HG02763 (cell line): Measurements from ENCODE around the gene IGF2BP1.
"Not testable (repeated sequence)": the region's sequence is repeated elsewhere in the genome, so short reads cannot be mapped to it uniquely, and the experiment has no call there.

Source experiments
- ATAC-seq: cut with Tn5 transposase; IDR thresholded peaks from one replicate; pipeline ENCODE4 v1.9.1; 2021; ENCODE audit warnings: mild to moderate bottlenecking, moderate library complexity; ENCODE audit not compliant: unreplicated experiment

Gene IGF2BP1

DNA sequence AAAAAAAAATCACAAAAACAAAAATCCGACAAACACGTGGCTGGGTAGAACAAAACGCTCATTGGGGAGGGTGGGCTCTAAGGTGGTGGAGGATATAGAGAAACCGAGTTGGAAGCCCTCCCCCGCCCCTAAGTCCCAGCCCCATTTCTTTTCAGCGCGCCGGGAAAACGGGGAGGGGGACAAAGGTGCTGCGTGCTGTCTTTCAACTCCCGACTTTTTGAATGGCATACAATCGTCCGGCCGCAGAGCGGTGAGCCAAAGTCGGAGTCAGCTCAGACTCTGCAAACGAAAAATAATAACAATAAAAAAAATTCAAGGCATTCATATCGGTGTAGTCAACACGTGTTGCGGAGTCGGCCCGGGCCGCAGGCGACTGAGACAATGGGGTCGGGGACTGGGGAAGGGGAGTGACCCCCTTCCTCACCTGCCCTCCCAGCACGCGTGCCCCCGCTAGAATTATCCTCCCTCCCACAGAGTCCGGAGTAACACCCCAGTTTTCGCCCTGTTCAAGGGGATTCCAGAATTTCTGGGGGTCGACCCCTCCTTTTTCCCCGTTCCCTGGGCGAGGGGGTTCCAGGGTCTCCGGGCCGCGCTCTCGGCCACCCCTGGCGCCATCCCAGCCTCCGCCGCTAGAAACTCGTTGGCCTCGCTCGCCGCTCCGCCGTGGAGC is 1.7 kb upstream of the IGF2BP1 start:
- no peak for ATAC-seq

DNA sequence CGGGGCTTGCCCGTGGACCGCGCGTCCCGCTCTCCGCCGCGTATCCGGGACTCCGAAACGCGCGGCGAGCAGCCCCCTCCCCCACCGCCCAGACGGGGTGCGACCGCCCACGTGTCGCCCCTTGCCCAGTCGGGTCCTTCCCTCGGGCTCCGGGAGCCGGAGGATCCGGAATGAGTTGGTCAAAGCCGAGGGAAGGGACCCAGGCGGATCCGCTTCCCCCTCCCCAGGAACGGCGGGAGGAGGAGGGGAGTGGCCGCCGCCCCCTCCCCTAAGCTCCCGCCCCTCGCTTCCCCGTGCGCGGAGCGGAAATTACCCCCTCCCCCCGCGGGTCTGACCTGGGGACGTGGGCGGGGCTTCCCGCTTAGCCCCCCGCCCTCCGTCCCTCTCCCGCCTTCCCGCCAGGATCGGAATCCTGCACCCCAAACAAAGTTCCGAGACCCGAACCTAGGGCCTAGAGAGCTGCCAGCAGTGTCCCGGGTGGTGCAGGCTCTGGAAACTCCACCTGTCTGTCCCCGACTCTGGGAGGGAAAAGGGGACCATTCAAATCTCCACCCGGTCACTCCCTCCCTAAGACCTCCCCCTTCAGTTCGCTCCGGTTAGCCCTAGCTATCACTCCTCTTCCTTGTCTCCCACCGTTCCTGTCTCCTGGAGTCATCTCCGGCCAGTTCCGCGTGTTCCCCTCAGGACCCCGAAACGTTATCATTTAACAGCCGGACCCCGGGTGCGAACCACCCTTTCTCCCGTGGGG is 1.0 kb upstream of the IGF2BP1 start:
- no peak for ATAC-seq

DNA sequence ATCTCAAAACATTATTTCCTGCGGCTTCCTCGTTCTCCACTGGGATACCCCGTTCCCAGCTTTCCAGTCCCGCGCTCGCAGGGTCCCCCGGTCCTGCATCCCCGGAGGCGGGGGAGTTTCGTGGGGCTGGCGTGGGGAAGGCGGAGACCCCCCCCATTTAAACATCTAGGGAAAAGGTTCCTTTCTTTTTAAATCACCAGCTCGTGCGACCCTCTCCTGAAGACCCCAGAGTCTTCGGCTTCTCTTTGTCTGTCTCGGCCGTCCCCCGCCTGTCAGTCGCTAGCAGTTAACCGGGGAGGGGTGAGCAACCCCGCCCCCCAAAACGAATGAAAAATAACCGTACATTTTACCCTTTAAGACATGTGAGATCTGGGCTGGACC is 473 bp upstream of the IGF2BP1 start:
- ATAC-seq: no peak

DNA sequence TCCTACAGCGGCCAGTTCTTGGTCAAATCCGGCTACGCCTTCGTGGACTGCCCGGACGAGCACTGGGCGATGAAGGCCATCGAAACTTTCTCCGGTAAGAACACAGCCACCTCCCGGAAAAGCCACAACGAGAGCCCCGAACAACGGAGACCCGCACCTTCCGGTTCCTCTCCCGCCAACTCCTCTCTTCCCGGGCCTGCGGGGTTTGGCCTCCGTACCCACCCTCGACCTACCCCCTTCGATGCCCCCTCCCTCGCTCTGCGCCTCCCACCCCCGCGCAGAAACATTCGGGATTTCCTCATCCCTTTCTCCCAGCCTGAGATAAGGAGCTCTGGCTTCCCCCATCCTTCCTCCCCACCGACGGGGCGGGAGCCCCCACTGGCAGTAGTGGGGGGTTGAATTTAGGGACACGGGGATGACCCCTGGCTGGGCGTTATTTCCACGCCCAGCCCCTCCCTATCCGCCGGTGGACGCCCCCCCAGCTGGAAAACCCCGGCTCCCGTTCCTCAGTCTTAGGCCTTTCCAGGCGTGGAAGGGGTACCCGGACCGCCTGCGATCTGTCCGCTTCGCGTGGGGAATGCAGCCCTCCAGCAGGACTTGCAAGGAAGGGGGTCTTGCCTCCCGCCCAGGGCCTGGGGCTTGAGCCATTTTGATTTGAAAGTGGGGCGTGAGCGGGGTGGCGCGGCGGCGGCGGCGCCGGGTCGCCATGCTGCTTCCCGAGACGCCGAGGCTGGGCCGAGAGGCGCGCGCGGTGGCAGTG is 822 bp downstream of the IGF2BP1 start:
- ATAC-seq: no peak

DNA sequence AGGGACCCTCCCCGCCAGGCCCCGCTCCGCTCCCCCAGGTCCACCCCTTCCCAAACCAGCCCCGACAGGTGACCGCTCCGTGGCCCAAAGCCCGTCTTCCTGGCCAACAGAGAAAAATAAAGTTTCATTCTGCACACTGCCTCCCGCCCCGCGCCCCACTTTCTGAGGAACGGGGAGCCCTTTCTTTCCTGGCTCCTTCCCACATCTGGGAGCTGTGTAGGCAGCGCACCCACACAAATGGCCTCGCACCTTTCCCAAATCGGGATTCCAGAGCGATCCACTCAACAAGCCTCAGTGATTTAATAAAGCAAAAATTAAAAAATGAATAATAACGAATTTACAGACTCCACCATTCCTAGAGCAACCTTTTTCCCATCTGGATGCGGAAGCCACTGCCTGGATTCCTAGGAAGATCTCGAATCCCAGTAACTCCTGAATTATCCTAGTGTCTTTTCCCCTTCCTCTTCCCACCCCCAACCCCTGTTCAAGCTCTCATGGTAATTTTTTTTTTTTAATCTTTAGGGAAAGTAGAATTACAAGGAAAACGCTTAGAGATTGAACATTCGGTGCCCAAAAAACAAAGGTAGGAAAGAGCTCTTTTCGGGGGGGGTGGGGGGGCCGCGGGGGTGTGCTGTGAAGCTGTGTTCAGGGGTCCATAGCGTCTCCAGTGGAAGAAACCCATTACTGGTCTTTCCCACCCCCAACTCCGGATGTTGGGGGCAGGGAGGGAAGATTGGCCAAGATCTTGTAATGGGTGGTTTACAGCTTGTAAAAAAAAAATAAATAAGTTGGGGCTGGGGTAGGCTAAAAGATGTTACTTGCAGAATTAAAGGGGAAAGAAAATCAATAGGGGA is 1.6 kb downstream of the IGF2BP1 start:
- no peak for ATAC-seq

DNA sequence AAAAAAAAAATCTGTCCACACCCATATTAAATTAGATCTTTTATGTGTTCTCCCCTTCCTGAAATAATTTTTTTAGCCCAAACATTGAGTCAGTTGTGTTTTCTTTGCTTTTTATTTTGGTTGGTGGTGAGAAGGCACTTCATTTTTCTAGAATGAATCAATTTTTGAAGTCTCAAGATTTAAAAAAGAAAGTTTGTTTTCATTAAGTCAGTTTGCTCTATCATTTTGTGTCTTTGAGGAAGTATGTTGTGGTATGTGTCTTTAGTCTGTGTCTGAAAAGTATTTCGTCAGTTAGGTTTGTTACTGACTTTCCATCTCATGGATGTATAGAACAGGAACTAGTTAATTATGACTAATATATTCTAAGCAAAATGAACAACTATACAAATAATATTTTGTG is 3.8 kb downstream of the IGF2BP1 start:
- ATAC-seq: no peak

DNA sequence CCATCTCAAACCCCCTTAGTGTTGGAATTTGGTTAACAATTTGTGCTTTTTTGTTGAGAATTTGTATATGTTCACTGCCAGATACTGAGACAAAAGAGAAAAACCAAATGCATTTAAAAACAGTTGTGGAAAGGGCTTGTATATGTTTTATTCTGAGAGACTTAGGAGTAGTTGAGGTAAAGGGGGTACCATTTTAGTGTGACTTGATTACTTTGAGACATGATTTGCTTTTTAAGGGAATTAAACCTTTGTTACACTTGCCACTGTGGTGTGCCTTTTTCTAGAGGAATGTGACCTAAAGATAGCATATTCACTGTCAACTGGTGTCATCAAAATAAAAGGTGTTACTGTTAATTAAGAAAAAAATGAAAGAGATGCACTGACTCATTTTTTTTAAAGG is 4.5 kb downstream of the IGF2BP1 start:
- no peak for ATAC-seq

DNA sequence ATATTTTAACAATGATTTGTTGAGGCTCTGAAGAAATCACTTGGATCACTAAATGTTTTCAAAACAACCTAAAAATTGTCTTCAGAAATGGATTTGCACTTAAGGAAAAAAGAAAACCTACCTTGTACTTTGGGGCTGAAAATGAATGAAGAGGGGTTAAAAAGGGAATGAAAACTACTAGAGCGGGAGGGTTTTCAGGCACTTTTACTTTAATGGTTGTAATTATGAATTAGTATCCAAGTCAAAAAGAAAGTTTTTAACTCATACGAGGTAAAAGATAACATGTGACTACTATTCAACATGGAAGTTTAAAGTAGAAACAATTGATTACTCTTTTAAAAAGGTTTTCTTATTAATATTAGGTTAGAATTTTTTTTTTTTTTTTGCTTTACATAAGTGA is 5.1 kb downstream of the IGF2BP1 start:
- no peak for ATAC-seq

DNA sequence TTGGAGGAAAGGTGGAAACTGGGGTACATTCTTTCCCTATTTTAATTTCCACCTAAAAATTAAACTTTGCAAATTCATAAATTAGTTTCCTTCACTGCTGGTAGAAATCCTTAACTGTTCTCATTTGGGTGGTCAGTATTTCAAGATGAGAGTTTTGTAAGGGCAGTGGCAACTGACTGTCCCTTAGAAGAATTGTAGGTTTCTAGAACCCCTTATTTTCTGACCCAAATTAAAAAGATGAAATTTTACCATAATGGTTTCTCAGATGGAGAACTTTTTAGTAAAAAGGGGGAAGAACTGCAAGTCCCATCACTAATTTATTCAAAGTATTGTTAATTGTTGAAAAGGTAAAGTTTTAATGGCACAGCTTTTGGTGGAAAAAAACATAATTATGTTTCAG is 5.6 kb downstream of the IGF2BP1 start:
- ATAC-seq: no peak

DNA sequence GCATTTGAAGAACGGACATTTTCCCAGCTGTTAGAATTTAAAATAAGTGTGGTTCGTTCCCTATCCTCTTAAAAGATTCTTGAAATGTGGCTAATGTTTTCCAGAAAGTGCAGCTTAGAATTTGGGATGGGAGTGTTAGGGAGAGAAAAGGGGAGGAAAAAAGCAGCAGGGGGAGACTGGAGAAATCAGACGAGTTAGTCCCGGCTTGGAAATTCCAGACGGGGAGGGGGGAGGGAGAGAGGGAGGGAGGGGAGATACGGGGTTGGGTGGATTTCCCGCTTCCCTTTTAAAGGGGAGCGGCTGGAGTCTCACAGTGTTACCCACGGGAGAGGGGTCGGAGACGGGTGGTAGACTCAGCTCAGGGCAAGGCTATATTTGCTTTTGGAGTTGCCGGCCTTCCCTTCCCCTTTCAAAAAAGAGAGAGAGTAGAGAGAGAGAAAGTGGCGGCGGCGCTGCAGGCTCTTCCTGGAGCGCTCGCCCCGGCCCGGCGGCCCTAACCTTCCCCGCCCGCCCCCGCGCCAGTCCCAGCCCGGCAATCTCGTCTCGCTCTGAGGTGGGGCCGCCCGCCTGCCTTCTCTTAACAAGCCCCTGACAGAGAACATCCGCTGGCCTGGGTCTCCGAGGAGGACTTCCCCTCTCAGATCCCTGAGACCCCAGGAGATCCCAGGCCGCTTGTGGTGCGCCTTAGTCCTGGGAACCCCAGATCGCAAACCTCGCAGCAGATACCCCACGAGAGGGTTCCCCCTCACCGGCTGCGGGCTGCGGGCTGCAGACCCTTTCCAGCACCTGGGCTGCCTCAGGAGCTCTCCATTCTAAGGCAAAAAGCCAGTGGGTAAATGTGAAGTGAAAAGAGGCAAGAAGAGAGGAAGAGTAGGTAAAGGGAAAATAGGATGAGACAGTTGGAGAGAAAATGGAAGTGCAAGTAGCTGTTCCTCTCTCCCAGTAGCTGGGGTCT is 6.6 kb downstream of the IGF2BP1 start:
- ATAC-seq: no peak

DNA sequence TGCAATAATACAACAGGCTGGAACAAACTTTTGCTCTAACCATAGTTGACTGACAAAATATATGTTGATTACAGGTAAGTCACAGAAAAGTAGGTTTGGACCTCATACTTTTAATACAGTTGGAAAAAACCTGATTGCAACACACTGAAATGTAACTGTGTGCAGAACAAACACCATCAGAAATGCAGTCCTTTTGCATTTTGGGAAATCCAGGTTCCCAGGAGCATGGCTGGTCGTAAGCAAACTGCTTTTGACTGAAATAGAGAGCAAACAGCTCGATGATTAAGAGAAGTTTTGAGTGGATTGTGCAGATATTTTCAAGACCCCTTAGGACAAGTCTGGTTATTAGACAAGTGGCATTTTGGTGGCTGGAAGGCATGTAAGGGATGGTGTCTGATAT is 8.0 kb downstream of the IGF2BP1 start:
- ATAC-seq: no peak

DNA sequence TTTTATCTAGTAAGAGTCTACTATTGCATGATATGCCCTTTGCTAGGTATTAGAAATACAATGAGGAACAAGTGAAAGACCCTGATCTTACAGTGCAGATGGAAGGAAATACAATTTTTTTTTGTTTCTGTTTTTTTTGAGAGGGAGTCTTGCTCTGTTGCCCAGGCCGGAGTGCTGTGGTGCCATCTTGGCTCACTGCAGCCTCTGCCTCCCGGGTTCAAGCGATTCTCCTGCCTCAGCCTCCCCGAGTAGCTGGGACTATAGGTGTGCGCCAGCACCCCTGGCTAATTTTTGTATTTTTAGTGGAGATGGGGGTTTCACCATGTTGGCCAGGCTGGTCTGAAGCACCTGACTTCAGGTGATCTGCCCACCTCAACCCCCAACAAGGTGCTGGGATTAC is 11.7 kb downstream of the IGF2BP1 start:
- ATAC-seq: not testable (repeated sequence)

DNA sequence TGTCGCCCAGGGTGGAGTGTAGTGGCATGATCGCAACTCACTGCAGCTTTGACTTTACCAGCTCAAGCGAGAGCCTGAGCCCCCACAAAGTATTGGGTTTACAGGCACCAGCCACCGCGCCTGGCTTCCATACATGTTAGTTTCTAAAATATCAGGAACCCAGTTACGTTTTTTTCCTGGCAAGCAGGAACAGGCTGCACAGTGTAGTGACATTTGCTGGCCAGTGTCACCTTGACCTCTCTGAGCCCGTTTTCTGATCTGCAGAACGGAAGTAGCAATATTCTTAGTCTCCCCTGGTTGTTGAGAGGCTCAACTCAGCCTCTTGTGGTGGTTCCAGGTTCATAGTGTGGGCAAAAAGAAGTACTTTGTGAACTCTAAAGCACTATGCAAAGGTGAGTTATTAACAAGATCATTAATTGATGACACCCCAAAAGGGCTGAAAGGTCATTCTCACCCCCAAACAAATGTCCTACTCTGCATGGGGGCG is 15.6 kb downstream of the IGF2BP1 start:
- ATAC-seq: no peak

DNA sequence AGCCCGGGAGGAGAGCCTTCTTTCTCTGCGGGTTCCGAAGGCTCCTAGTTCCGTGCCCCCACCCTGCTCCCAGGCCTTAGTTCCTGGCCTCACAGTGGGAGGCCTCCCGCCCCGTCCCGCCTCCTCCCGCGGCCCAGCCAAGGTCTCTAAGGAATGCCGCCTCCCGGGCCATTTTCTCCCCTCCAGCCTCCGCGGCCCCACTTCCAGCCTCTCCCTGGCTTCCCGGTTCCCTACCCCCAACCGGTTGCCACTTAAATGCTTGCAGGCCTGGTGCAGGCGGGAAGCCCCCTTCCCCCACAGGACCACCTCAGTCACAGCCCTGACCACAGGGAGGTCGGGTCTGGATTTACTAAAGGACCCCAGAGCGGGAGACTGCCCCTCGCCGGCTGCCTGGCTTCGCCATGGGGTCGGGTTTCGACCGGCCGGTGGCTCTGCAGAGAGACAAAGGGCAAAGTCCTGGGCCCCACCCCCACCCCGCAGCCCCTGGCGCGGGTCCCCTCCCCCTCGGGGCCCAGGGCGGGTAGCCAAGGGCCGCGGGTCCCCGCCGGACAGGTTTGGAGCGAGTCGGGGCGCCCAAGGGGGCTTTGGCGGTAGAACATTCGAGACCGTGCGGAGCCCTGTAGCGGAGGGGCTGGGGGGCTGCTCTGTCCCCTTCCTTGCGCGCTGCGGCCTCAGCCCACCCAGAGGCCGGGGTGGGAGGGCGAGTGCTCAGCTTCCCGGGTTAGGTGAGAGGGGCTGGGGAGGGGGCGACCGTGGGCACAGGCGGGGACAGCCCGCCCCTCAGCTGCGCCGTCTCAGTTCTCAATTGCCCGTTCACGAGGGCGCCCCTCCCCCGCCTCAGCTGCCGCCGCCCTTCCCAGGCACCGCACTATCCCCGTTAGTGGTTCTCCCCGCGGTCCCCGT is 16.4 kb downstream of the IGF2BP1 start:
- ATAC-seq: no peak

DNA sequence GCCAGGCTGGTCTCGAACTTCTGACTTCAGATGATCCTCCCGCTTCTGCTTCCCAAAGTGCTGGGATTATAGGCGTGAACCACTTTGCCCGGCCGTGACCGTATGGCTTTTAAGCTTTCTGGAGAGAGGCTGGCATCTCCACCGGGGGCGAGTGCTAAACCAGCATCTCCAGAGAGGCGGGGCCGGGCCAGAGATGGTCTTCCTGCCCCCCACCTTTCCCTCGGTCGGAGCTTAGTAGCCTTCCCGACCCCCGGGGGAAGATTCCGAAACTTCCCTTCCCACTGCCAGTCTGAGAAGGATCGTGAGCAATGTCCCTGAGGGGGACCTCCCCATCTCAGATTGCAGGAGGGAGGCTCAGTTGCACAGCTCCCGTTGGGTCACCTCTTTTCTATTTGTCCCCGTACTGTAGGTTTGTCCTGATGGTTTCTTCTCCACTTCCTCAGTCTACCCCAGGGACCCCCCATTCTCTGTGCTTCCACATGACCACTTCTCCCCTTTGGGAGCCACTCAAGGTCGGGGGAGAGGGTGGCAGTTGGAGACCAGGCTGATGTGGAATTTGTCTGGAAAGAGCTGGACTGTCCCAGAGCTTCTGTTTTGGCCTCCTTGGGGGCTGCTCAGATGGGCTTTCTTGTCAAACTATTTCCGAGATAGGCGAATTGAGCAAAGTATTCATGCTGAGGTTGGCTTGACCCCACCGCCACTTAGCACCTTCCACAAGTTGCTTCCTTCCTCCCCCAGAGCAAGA is 18.2 kb downstream of the IGF2BP1 start:
- no peak for ATAC-seq

DNA sequence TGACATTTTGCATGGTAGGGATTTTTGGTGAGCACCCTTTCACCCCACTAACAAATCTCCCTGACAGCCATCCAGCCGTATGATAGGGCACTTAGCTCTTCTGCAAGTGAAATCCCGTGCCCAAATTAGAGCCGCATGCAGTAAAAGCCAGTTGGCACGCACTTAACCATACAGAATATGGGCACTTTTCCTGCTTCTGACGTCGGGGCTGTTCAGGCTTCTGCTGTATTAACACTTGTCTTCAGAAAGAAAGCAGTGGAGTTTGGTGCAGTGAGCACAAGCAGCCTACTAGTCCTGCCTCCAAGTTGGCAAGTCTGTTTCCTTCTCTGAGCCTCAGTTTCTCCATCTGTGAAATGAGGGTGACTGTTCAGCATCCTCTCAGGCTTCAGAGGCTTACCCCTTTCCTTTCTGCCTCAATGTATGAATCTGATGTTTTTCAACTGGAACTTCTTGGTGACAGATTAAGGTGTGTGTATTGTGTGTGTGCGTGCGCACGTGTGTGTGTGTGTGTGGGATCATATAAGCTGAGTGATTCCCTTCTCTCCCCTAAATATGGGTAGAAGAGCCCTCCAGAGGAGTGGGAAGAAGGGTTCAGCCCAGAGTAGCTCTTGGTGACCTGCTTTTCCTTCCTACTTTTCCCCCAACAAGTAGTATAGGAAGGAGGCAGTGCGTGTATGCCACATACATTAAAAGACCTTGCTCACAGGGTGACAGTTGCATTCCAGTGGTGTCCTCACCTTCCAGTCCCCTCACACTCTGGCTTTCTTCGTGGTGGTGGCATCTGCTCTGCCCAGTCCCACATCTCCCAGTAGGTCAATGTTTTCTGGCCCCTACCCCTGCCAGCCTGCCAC is 19.0 kb downstream of the IGF2BP1 start:
- no peak for ATAC-seq

DNA sequence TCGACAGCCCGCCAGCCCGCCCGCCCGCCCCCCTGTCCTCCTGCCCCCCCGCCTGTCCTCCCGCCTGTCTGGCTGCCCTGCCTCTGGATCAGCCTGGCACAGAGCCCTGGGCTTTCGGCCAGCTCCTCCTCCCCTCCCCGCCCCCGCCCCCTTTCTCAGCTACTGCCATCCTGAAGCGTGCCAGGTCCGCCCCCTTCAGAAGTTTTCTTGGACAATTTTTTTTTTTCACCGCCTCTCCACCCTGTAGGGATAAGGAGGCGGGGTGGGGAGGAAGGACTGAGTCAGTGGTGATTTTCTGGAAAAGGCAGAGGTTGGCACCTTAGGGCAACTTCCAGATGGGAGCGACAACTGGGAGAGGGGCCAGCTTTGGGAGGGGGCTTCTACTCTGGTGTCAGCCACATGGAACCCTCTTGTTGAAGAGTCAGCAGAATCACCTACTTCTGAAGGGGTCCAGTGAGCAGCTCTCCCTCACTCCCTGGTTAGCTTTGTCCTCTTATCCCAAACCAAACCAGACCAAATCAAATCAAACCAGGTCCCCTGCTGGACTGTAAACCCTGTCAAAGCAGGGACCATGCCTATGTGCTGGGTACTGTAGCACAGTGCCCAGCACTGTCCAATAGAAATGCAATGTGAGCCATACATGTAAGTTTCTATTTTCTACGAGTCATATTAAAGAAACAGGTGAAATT is 19.7 kb downstream of the IGF2BP1 start:
- ATAC-seq: no peak
